ENCODE measurements around the gene CNTFR.

Gene CNTFR

GRCh38 chr9:34615132-34615531 is 25.6 kb upstream of the CNTFR start:
- DNase-seq, result no peak

- peak; percentile 67 for DNase-seq
Observed at GRCh38 chr9:34612788-34613390, 23.4 kb upstream of the CNTFR start.

- DNase-seq, result peak; percentile 76
Observed at GRCh38 chr9:34611811-34612787, 22.6 kb upstream of the CNTFR start, which contains the start of gene RPP25L. Gene RPP25L, minus strand, starts transcription at chr9:34612097. Its CDS starts 801 bp downstream, at chr9:34611296.

- DNase-seq, result no peak
Observed at GRCh38 chr9:34611251-34611810, 21.8 kb upstream of the CNTFR start.

GRCh38 chr9:34610434-34611206 is 21.1 kb upstream of the CNTFR start:
- no peak for DNase-seq

- DNase-seq, result no peak
Observed at GRCh38 chr9:34607331-34607730, 17.8 kb upstream of the CNTFR start.

- no peak for DNase-seq
Observed at GRCh38 chr9:34606905-34607304, 17.4 kb upstream of the CNTFR start.

GRCh38 chr9:34606190-34606589 is 16.7 kb upstream of the CNTFR start:
- no peak for DNase-seq

- peak; percentile 63 for DNase-seq
Observed at GRCh38 chr9:34603610-34604231, 14.2 kb upstream of the CNTFR start.

- DNase-seq, result no peak
Observed at GRCh38 chr9:34601937-34602573, 12.5 kb upstream of the CNTFR start.

- no peak for DNase-seq
Observed at GRCh38 chr9:34600908-34601307, 11.4 kb upstream of the CNTFR start.

- no peak for DNase-seq
Observed at GRCh38 chr9:34599546-34599945, 10.0 kb upstream of the CNTFR start.

GRCh38 chr9:34594177-34594576 is 4.7 kb upstream of the CNTFR start:
- no peak for DNase-seq

GRCh38 chr9:34592895-34593601 is 3.5 kb upstream of the CNTFR start:
- no peak for DNase-seq

- no peak for DNase-seq
Observed at GRCh38 chr9:34591917-34592866, 2.7 kb upstream of the CNTFR start.

- DNase-seq, result peak; percentile 57
Observed at GRCh38 chr9:34591248-34591916, 1.9 kb upstream of the CNTFR start.

GRCh38 chr9:34590381-34591247 is 1.1 kb upstream of the CNTFR start:
- DNase-seq, result no peak

Data from NCI-H1694 treated with DMSO at 0.1 percent for 48 hours (cell line).